GM18861 (cell line): ENCODE results near the gene SLC4A3.

Experiments used
- ATAC-seq: cut with Tn5 transposase; IDR thresholded peaks from one replicate; pipeline ENCODE4 v1.9.1; 2021; ENCODE audit not compliant: unreplicated experiment

The SLC4A3 gene, protein sequence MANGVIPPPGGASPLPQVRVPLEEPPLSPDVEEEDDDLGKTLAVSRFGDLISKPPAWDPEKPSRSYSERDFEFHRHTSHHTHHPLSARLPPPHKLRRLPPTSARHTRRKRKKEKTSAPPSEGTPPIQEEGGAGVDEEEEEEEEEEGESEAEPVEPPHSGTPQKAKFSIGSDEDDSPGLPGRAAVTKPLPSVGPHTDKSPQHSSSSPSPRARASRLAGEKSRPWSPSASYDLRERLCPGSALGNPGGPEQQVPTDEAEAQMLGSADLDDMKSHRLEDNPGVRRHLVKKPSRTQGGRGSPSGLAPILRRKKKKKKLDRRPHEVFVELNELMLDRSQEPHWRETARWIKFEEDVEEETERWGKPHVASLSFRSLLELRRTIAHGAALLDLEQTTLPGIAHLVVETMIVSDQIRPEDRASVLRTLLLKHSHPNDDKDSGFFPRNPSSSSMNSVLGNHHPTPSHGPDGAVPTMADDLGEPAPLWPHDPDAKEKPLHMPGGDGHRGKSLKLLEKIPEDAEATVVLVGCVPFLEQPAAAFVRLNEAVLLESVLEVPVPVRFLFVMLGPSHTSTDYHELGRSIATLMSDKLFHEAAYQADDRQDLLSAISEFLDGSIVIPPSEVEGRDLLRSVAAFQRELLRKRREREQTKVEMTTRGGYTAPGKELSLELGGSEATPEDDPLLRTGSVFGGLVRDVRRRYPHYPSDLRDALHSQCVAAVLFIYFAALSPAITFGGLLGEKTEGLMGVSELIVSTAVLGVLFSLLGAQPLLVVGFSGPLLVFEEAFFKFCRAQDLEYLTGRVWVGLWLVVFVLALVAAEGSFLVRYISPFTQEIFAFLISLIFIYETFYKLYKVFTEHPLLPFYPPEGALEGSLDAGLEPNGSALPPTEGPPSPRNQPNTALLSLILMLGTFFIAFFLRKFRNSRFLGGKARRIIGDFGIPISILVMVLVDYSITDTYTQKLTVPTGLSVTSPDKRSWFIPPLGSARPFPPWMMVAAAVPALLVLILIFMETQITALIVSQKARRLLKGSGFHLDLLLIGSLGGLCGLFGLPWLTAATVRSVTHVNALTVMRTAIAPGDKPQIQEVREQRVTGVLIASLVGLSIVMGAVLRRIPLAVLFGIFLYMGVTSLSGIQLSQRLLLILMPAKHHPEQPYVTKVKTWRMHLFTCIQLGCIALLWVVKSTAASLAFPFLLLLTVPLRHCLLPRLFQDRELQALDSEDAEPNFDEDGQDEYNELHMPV

DNA sequence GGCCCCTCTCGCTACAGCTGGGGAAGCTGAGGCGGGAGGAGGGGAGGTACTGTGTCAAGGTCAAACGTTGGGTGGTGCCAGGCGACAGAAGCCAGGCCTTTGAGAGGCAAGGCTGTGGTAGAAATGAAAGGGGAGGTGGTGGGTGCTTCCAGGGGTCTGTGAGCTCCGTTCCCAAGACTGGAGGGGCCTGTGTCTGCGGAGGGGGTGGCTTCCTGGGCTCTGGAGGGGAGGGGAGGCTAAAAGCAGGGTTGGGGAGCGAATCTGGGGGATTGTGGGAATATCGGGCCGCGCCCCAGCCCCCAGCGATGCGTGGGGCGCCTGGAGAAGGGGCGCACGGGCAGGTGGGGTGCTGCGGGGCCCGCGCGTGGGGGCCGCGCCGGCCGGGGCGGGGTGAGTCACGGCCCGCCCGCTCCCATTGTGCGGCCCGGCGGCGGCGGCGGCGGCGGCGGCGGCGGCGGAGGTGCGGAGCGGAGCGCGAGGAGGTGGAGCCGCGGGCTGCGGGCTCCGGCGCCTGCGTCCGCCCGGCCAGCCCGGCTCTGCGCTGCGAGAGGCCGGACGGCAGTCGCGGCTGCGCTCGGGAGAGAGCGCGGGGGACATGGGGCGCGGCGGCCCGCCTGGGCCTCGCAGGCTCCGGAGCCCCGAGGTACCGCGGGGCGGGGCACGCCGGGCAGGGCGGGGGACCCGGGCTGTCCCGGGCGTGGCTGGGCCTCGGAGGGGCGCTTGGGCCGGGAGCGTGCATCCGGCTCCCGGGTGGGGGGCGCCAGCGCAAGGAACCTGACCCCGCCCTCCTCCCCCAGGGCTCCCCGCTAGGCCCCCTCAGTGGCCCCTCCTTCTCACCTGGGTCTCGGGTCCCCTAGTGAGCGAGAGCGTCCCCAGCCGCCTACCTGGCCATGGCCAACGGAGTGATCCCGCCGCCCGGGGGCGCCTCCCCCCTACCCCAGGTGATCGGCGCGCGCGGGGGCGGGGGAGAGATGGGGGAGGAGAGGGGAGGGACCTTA, at the start of gene SLC4A3:
Gene SLC4A3 (plus strand): TSS at position 528 of the 998 bp plus-strand sequence. CDS start 363 bp downstream, at position 891.
- no peak for ATAC-seq

DNA sequence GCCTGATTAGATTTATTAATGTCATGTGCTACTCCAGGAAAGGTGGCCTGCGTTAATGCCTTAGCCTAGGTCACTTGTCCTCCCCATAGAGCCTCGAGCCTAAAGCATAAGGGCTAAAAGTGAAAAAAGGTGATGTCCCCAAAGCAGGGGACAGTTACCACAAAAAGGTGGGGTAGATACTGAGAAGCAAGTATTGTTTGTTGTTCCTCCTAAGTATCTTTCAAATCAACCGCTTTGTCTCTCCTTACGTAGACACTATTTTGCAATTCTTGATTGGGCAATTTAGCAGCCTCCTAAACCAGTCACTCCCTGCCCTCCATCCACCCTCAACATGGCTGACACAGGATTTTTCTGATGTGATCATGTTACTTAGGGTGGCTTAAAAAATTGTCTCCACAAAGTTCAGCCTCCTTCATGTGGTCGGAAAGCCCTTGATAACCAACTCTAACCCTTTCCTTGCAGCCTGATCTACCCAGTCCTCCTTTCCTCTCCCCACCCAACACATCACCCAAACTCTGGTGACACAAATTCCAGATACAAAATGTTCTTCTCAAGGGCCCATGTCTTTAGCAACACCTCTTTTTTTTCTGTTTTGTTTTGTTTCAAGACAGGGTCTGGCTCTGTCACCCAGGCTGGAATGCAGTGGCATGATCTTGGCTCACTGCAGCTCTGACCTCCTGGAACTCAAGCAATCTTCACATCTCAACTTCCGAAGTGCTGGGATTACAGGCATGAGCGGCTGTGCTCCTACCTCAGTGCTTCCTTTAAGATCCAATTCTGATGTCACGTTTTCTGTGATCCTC, 48.4 kb upstream of the SLC4A3 start:
- ATAC-seq: no peak

DNA sequence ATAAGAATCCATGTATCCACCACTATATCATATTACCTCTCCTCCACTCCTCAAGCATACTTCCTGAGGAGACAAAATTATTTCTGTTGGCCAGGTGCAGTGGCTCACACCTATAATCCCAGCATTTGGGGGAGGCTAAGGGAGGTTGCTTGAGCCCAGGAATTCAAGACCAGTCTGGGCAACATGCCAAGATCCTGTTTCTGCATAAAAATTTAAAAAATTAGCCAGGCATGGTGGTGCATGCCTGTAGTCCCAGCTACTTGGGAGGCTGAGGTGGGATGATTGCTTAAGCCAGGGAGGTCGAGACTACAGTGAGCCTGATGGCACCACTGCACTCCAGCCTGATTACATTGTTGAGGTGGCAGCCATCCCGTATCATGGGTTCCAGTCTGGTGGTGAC, 46.1 kb upstream of the SLC4A3 start:
- ATAC-seq: no peak

DNA sequence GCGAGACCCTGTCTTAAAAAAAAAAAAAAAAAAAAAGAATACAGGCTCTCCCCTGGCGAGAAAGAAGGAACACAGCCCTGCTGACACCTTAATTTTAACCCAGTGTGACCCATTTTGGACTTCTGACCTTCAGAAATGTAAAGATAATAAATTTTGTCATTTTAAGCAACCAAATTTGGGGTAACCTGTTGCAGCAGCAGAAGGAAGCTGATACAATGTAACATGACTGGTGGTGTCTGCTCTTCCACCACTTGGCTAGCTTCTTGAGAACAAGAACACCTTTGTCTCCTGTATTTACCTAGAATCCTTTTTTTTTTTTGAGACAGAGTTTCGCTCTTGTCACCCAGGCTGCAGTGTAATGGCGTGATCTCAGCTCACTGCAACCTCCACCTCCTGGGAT, 36.3 kb upstream of the SLC4A3 start:
- no peak for ATAC-seq

DNA sequence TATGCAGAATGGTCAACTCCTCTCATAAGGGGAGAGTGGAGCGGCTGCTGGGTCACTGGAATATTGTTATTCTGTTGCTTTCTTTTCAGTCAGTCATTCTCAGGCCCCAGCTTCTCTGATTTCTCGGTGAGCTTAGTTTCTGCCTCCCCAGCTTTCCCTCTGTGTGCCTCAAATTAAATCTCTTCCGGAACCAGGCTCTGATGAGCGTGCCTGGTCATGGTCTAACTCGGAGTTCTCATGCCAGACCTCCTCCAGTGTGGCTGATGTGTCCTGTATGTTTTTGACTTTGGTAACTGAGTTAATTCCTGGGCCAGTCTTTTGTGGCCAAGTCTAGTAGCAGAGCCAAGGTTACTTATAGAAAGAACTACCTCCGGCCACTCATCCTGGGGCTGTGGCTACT, 34.7 kb upstream of the SLC4A3 start:
- no peak for ATAC-seq

DNA sequence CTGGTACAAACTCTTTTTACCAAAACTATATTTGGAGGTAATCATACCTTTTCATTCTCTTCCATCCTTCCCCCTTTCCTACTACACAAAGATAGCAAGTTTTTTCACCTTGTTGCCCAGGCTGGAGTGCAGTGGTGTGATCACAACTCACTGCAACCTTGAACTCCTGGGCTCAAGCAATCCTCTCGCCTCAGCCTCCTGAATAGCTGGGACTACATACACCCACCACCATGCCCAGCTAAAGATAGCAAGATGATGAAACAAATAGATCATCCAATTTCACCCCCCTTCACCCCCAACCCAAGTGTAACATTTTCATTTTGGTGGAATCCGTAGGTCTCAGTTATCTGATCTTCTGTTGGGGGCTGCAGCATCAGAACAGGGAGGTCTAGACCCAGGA, 34.3 kb upstream of the SLC4A3 start:
- no peak for ATAC-seq

DNA sequence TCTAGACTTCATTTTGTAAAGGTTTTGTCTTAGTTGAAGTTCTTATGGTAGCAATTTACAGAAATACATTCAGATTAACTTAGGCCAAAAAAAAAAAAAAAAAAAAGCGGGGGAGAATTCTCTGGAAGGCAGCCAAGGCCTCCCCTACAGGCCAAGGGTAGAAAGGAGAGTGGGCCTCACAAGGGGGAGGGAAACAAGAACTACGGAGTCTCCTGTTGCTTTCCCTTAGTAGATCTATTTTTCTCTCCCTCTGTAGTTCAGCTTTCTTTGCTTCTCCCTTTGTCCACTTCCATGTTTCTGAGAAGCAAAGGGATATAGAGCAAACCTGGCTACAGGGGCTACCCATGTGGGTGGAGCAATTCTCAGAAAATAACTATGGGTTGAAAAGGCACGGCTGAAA, 32.2 kb upstream of the SLC4A3 start:
- ATAC-seq: no peak

DNA sequence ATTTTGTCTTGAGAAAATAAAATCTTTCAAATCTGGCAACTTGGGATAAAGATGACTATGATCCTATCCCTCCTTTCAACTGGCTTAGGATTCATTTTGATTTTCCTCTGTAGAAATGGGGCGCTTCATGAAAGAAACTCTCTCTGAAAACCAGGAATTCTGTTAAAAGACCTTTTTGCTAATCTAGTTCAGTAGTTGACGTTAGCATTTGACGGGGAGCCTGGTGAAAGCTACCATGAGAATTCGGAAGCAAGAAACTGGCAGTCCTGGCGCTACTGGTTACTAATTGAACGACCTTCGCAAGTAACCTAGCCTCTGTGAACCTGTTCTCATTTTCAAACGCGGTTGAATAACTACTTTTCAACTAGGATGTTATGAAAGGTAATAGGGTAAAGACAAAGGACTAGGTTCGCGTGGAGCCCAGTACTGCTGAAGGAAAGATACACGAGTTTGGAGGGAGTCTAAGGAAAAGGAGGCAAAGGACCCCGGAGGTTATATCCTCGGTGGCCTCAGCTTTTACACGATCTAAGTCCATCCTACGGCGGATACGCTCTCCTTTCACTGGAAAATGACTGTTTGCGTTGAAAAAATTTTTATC, 30.4 kb upstream of the SLC4A3 start:
- ATAC-seq: no peak

DNA sequence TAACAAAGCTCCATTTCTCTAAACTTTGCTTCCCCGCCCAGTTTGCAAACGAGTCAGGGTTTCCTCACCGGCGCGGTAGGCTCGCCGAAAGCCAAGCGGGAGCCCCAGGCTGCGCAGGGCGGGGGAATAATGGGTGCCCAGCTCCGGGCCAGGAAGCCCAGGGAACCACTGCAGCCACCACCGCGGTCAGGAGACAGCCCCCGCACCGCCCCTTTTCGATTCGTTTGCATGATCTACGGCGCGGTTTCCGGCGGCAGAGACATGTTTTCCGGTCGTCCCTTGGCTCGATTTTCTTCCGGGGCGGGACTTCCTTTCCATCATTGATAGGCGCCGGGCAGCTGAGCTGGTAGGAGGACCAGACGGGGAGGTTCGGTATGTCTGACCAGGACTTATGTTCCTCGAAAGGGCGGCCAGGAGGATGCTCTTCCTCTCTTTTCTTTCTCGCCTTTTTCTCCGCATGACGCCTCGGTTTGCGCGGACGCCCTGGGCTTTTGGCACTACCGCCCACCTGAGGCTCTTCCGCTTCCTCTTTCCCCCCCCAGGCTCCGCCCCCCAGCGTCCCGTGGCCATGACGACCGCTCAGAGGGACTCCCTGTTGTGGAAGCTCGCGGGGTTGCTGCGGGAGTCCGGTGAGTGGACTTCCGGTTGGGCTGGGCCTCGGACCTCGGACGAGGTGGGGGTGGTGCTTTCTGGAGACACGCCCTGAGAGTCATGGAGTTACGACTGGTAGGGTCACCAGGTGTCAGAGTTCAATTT, 29.7 kb upstream of the SLC4A3 start, which contains the start of gene STK11IP:
Gene STK11IP (plus strand): TSS at position 306 of the 756 bp plus-strand sequence. CDS start 263 bp downstream, at position 569.
- peak; percentile 83 for ATAC-seq

DNA sequence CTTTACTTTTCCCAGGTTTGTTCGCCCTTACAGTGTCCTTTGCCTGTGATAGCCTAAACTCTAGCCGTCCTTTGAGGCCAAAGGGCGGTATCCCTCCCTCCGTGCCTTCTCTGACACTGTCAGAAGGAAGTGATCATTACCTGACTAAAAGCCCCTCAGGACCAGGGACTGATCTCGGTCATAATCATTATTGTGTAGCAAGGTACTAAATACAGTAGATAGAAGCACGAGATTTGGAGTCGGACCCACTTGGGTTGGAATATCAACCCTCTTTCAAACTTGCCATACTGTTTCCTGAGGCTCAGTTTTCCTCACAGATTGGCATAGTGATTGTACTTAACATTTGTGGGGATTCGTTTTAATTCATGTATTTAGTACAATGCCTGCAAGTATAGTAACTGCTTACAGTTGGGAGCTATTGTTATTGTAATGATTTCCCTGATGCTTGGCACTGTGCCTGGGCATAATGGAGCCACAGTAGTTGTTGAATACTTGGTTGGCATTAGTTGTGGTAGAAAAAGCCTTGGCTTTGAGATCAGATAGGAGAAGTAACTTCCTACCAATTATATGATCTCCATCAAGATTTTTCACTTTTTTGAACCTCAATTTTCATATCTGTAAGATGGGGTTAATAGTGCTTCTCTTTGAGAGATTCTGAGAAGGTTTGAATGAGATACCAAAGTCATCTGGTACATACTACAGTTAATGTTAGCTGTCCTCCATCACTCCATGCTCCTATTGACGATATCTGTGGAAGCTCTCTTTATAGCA, 28.9 kb upstream of the SLC4A3 start:
- ATAC-seq: no peak

DNA sequence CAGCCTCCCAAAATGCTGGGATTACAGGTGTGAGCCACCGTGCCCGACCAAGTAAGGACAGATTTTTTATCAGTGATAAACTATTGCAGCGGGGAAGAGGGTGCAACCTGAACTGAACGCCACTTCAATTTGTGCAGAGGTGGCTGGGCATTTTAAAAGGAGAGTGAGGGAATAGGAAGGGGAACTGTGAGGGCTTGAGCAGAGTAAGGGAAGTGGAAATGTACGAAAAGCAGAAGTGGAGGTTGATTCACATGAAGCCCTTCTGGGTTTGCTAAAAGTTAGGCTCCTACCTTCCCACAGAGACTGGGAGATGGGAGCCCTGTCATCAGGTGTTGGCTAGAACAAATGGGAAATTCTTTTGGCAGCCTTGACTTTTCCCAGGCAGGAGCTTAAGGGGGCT, 23.7 kb upstream of the SLC4A3 start:
- no peak for ATAC-seq

DNA sequence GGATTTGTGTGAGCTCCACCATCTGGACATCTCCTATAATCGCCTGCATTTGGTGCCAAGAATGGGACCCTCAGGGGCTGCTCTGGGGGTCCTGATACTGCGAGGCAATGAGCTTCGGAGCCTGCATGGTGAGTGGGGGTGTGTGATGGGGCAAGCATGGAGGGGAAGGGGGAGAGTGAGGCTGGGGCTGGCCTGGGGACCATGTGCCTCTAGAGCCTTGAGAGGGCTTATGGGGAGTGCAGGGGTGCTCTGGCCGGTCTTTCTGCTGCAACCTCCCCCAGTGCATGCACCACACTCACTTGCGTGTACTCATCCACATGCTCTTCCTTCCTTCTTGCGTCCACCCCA, 21.8 kb upstream of the SLC4A3 start:
- ATAC-seq: no peak

DNA sequence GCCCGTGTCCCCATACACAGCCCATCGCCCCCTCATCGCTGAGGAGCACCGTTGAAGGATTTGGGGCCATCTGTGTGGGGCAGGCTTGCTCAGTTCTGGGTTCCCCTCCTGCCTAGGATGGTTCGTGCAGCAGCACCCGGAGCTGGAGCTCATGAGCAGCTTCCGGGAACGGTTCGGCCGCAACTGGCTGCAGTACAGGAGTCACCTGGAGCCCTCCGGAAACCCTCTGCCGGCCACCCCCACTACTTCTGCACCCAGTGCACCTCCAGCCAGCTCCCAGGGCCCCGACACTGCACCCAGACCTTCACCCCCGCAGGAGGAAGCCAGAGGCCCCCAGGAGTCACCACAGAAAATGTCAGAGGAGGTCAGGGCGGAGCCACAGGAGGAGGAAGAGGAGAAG, 19.5 kb upstream of the SLC4A3 start:
- no peak for ATAC-seq

DNA sequence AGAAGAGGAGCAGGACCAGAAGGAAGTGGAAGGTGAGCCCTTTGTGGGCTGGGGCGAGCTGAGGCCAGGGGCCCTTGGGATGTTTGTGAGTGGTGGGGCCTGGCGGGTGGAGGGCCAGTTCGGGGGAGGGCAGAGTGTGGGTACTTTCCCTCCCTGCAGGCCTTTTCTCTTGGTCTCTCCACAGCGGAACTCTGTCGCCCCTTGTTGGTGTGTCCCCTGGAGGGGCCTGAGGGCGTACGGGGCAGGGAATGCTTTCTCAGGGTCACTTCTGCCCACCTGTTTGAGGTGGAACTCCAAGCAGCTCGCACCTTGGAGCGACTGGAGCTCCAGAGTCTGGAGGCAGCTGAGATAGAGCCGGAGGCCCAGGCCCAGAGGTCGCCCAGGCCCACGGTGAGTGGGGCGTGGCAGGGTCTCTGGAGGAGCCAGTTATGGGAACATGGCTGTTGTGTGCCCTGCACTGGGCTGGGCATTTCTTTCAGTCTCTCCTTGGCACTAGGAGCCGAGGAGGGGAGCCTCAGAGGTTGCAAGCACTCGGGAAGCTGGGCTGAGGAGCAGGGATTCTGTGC, 18.9 kb upstream of the SLC4A3 start:
- no peak for ATAC-seq

DNA sequence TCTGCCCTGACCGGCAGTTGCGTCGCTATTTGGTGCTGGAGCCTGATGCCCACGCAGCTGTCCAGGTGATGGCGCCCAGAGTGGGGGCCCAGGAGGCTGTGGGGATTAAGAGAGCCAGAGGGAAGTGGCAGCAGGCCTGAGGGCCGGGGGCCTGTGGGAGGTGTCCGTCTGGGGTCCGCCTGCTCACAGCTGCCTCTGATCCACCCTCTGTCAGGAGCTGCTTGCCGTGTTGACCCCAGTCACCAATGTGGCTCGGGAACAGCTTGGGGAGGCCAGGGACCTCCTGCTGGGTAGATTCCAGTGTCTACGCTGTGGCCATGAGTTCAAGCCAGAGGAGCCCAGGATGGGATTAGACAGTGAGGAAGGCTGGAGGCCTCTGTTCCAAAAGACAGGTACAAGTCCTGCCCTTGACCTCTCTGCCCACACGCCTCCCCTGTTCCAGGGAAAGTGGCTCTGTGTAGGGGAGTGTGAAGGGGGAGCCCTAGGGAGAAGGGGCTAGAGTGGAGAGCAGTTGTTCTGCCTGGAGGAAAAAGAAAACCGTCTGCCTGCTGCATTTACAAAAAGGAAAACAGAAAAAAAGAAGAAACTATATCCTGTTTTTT, 18.2 kb upstream of the SLC4A3 start:
- no peak for ATAC-seq

DNA sequence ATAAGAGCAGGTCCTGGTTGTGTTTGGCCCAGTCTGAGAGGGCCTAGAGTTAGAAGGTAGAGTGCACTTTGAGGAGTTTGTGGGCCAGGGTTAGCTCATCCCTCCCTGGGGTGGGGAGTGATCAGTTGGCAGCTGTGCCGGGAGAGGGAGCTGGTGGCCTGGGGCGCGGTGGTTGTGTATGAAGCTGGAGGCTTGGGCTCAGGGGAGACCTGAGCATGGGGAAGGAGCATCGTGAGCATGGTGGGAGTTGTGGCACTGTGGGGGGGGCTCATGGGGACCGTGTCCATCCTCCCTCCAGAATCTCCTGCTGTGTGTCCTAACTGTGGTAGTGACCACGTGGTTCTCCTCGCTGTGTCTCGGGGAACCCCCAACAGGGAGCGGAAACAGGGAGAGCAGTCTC, 16.1 kb upstream of the SLC4A3 start:
- ATAC-seq: no peak
